ENCODE data around the gene SS18L1.

Gene SS18L1

GRCh38 chr20:62228982-62229545 is 85.5 kb downstream of the SS18L1 start:
- no peak for FAIRE-seq

- no peak for FAIRE-seq
These were observed 86.1 kb downstream of the SS18L1 start for GRCh38 chr20:62229667-62230066.

- FAIRE-seq: no peak
These were observed 86.7 kb downstream of the SS18L1 start for GRCh38 chr20:62230276-62230675.

- no peak for FAIRE-seq
These were observed 87.1 kb downstream of the SS18L1 start for GRCh38 chr20:62230696-62231095.

GRCh38 chr20:62231292-62231691 is 87.7 kb downstream of the SS18L1 start:
- FAIRE-seq: no peak
